ENCODE measurements around the gene DHRS12.

GRCh38 chr13:51838240-51838846, 34.4 kb upstream of the DHRS12 start:
- TF ChIP-seq CTCF (conservative IDR thresholded peaks at IDR 0.05), result no peak
- no peak for TF ChIP-seq EZH2 (IDR thresholded peaks at IDR 0.05; ENCODE audit: low read depth)

Measured in PC-9 (cell line).